ENCODE results near the gene ANKRD52. TPM values are rescaled to one million over a fixed set of nuclear protein-coding genes. Genes with fewer than 3 reads are reported as not detected.
"Not testable (repeated sequence)": the region's sequence is repeated elsewhere in the genome, so short reads cannot be mapped to it uniquely, and the experiment has no call there.

ANKRD52 gene
- total RNA-seq, 1 donor from 2014 or later: 66.0 TPM

- intact Hi-C loops (cut with micrococcal nuclease): loop anchor here (1.0 to 2.0 kb wide), 3 partner anchors 41 to 73 kb away; partner anchors contain the start of gene NABP2
- H3K9me3 Mint-ChIP-seq; DNase-seq (ENCODE audit: low spot score); H3K27me3 Mint-ChIP-seq (ENCODE audit: low read depth); H3K36me3 Mint-ChIP-seq (ENCODE audit: low read depth): not testable (repeated sequence)
- Mint-ChIP-seq H3K4me1 (ENCODE audit: low read depth) (peaks cover 17% of the 10 kb centered on the region), H3K4me3 (ENCODE audit: low read depth) (peak overlapping the region; percentile 96), H3K27ac (peak overlapping the region; percentile 87)
These were observed 8.0 kb upstream of the ANKRD52 start for GRCh38 chr12:56266068-56266692.

GRCh38 chr12:56262955-56263354 lies 4.8 kb upstream of the ANKRD52 start:
- H3K27me3 Mint-ChIP-seq (ENCODE audit: low read depth); DNase-seq (ENCODE audit: low spot score); H3K36me3 Mint-ChIP-seq (ENCODE audit: low read depth); H3K4me3 Mint-ChIP-seq (ENCODE audit: low read depth); H3K27ac Mint-ChIP-seq; intact Hi-C loops (cut with micrococcal nuclease); H3K9me3 Mint-ChIP-seq: not testable (repeated sequence)
- peaks cover 21% of the 10 kb centered on the region for H3K4me1 Mint-ChIP-seq (ENCODE audit: low read depth)

- Mint-ChIP-seq H3K4me3 (ENCODE audit: low read depth) (no peak overlapping the region), H3K27ac (no peak overlapping the region), H3K9me3 (no peaks in the 10 kb centered on the region), H3K27me3 (ENCODE audit: low read depth) (no peaks in the 10 kb centered on the region), H3K4me1 (ENCODE audit: low read depth) (peaks cover 15% of the 10 kb centered on the region), H3K36me3 (ENCODE audit: low read depth) (no peaks in the 10 kb centered on the region)
- intact Hi-C loops (cut with micrococcal nuclease): no loop called here
- DNase-seq (ENCODE audit: low spot score): no peak
These were observed 3.5 kb upstream of the ANKRD52 start for GRCh38 chr12:56261503-56262232.

- H3K9me3 Mint-ChIP-seq: no peaks in the 10 kb centered on the region
- no peak overlapping the region for H3K4me3 Mint-ChIP-seq (ENCODE audit: low read depth)
- no peak for DNase-seq (ENCODE audit: low spot score)
- no peaks in the 10 kb centered on the region for H3K27me3 Mint-ChIP-seq (ENCODE audit: low read depth)
- peaks cover 4% of the 10 kb centered on the region for H3K36me3 Mint-ChIP-seq (ENCODE audit: low read depth)
- peaks cover 13% of the 10 kb centered on the region for H3K4me1 Mint-ChIP-seq (ENCODE audit: low read depth)
- H3K27ac Mint-ChIP-seq: no peak overlapping the region
- intact Hi-C loops (cut with micrococcal nuclease): no loop called here
These were observed 2.7 kb upstream of the ANKRD52 start for GRCh38 chr12:56260921-56261320.

GRCh38 chr12:56260380-56260779 lies 2.2 kb upstream of the ANKRD52 start:
- Mint-ChIP-seq H3K36me3 (ENCODE audit: low read depth) (peaks cover 5% of the 10 kb centered on the region), H3K27ac (no peak overlapping the region), H3K4me1 (ENCODE audit: low read depth) (peaks cover 11% of the 10 kb centered on the region), H3K27me3 (ENCODE audit: low read depth) (no peaks in the 10 kb centered on the region), H3K9me3 (no peaks in the 10 kb centered on the region), H3K4me3 (ENCODE audit: low read depth) (peak overlapping the region; percentile 49)
- no peak for DNase-seq (ENCODE audit: low spot score)
- intact Hi-C loops (cut with micrococcal nuclease): no loop called here

GRCh38 chr12:56258820-56259183 lies 618 bp upstream of the ANKRD52 start:
- peaks cover 11% of the 10 kb centered on the region for H3K4me1 Mint-ChIP-seq (ENCODE audit: low read depth)
- H3K4me3 Mint-ChIP-seq (ENCODE audit: low read depth): peak overlapping the region; percentile 87

GRCh38 chr12:56257491-56258067 lies 605 bp downstream of the ANKRD52 start:
- H3K4me3 Mint-ChIP-seq (ENCODE audit: low read depth): peak overlapping the region; percentile 86
- H3K4me1 Mint-ChIP-seq (ENCODE audit: low read depth): peaks cover 11% of the 10 kb centered on the region
- intact Hi-C loops (cut with micrococcal nuclease): loop anchor here (2.0 to 5.0 kb wide), 2 partner anchors 65 to 140 kb away; partner anchors contain the start of genes RPL41 and ZC3H10
- H3K36me3 Mint-ChIP-seq (ENCODE audit: low read depth): peaks cover 30% of the 10 kb centered on the region
- no peak for DNase-seq (ENCODE audit: low spot score)
- peak overlapping the region; percentile 71 for H3K27ac Mint-ChIP-seq
- H3K27me3 Mint-ChIP-seq (ENCODE audit: low read depth): no peaks in the 10 kb centered on the region
- H3K9me3 Mint-ChIP-seq: no peaks in the 10 kb centered on the region

More at GRCh38 chr12:56258820-56259183, 618 bp upstream of the ANKRD52 start:
- intact Hi-C loops (cut with micrococcal nuclease): loop anchor here (5.0 kb wide), 1 partner anchor 142 kb away; the partner anchor contains the start of genes RPL41 and ZC3H10
- no peak for DNase-seq (ENCODE audit: low spot score)
- Mint-ChIP-seq H3K27ac (peak overlapping the region; percentile 73), H3K27me3 (ENCODE audit: low read depth) (no peaks in the 10 kb centered on the region), H3K9me3 (no peaks in the 10 kb centered on the region), H3K36me3 (ENCODE audit: low read depth) (peaks cover 17% of the 10 kb centered on the region)

- intact Hi-C loops (cut with micrococcal nuclease): loop anchor here (2.0 to 5.0 kb wide), 2 partner anchors 64 to 140 kb away; partner anchors contain the start of genes RPL41 and ZC3H10
- peak overlapping the region; percentile 86 for H3K4me3 Mint-ChIP-seq (ENCODE audit: low read depth)
- H3K27ac Mint-ChIP-seq: peak overlapping the region; percentile 3
- peaks cover 11% of the 10 kb centered on the region for H3K4me1 Mint-ChIP-seq (ENCODE audit: low read depth)
- H3K36me3 Mint-ChIP-seq (ENCODE audit: low read depth): peaks cover 35% of the 10 kb centered on the region
- no peaks in the 10 kb centered on the region for H3K9me3 Mint-ChIP-seq
- no peaks in the 10 kb centered on the region for H3K27me3 Mint-ChIP-seq (ENCODE audit: low read depth)
- DNase-seq (ENCODE audit: low spot score): no peak
These were observed 1.1 kb downstream of the ANKRD52 start for GRCh38 chr12:56257071-56257470.

- no peak for DNase-seq (ENCODE audit: low spot score)
- Mint-ChIP-seq H3K27me3 (ENCODE audit: low read depth) (no peaks in the 10 kb centered on the region), H3K36me3 (ENCODE audit: low read depth) (peaks cover 41% of the 10 kb centered on the region), H3K9me3 (no peaks in the 10 kb centered on the region), H3K4me1 (ENCODE audit: low read depth) (peaks cover 11% of the 10 kb centered on the region), H3K4me3 (ENCODE audit: low read depth) (peak overlapping the region; percentile 86), H3K27ac (no peak overlapping the region)
- intact Hi-C loops (cut with micrococcal nuclease): loop anchor here (2.0 to 5.0 kb wide), 2 partner anchors 64 to 139 kb away; partner anchors contain the start of genes RPL41 and ZC3H10
These were observed 1.7 kb downstream of the ANKRD52 start for GRCh38 chr12:56256326-56256960.

GRCh38 chr12:56255671-56256070 lies 2.5 kb downstream of the ANKRD52 start:
- intact Hi-C loops (cut with micrococcal nuclease): loop anchor here (2.0 to 5.0 kb wide), 2 partner anchors 63 to 138 kb away; partner anchors contain the start of genes RPL41 and ZC3H10
- Mint-ChIP-seq H3K27ac (no peak overlapping the region), H3K4me3 (ENCODE audit: low read depth) (no peak overlapping the region), H3K27me3 (ENCODE audit: low read depth) (no peaks in the 10 kb centered on the region), H3K4me1 (ENCODE audit: low read depth) (peaks cover 11% of the 10 kb centered on the region), H3K9me3 (no peaks in the 10 kb centered on the region), H3K36me3 (ENCODE audit: low read depth) (peaks cover 42% of the 10 kb centered on the region)
- DNase-seq (ENCODE audit: low spot score): no peak

- Mint-ChIP-seq H3K27me3 (ENCODE audit: low read depth) (no peaks in the 10 kb centered on the region), H3K27ac (no peak overlapping the region), H3K4me1 (ENCODE audit: low read depth) (peaks cover 5% of the 10 kb centered on the region), H3K9me3 (no peaks in the 10 kb centered on the region), H3K36me3 (ENCODE audit: low read depth) (peaks cover 47% of the 10 kb centered on the region), H3K4me3 (ENCODE audit: low read depth) (no peak overlapping the region)
- DNase-seq (ENCODE audit: low spot score): no peak
- intact Hi-C loops (cut with micrococcal nuclease): no loop called here
These were observed 5.1 kb downstream of the ANKRD52 start for GRCh38 chr12:56253091-56253490.

- Mint-ChIP-seq H3K27me3 (ENCODE audit: low read depth) (no peaks in the 10 kb centered on the region), H3K36me3 (ENCODE audit: low read depth) (peaks cover 49% of the 10 kb centered on the region), H3K4me3 (ENCODE audit: low read depth) (no peak overlapping the region), H3K4me1 (ENCODE audit: low read depth) (peaks cover 5% of the 10 kb centered on the region), H3K27ac (no peak overlapping the region), H3K9me3 (no peaks in the 10 kb centered on the region)
- intact Hi-C loops (cut with micrococcal nuclease): no loop called here
- DNase-seq (ENCODE audit: low spot score): no peak
These were observed 5.5 kb downstream of the ANKRD52 start for GRCh38 chr12:56252649-56253048.
